GM23338 (cell line): ENCODE results near the gene TMED3. TPM values are rescaled to one million over a fixed set of nuclear protein-coding genes. Genes with fewer than 3 reads are reported as not detected.

Source experiments
- ATAC-seq: fragments of 200-7000 bp; cut with Tn5 transposase; 3 replicates; pipeline ENCODE4 v1.9.1; 2020
- DNase-seq: peaks from one replicate; pipeline ENCODE4 v3.0.0-alpha.2; 2015; ENCODE audit warnings: low spot score
- H2AFZ ChIP-seq: fragments of 200-600 bp; sonication (generic); 2 replicates; pipeline ENCODE4 v1.8.0; 2016; ENCODE audit warnings: antibody characterized with exemption, mild to moderate bottlenecking, moderate library complexity
- H3F3A ChIP-seq: fragments of 200-600 bp; sonication (generic); replicated peaks from 2 replicates; pipeline ENCODE4 v1.8.0; 2017; ENCODE audit warnings: antibody characterized with exemption, mixed run types, low read depth
- H3K27ac ChIP-seq: fragments of 200-600 bp; sonication (generic); 2 replicates; pipeline ENCODE4 v1.6.1; 2016; ENCODE audit warnings: low read depth
- H3K27me3 ChIP-seq: fragments of 200-600 bp; sonication (generic); 2 replicates; pipeline ENCODE4 v1.8.0; 2016; ENCODE audit warnings: mild to moderate bottlenecking, mixed run types, moderate library complexity; ENCODE audit not compliant: insufficient read depth
- H3K36me3 ChIP-seq: fragments of 200-600 bp; sonication (generic); 2 replicates; pipeline ENCODE4 v1.8.0; 2016; ENCODE audit warnings: mild to moderate bottlenecking; ENCODE audit not compliant: insufficient read depth
- H3K4me1 ChIP-seq: fragments of 200-600 bp; sonication (generic); 2 replicates; pipeline ENCODE4 v1.8.0; 2016; ENCODE audit warnings: mild to moderate bottlenecking, moderate library complexity; ENCODE audit not compliant: insufficient read depth
- H3K4me2 ChIP-seq: fragments of 200-600 bp; sonication (generic); 2 replicates; pipeline ENCODE4 v1.7.1; 2017; ENCODE audit warnings: mixed run types
- H3K4me3 ChIP-seq: fragments of 200-600 bp; sonication (generic); 2 replicates; pipeline ENCODE4 v1.6.1; 2016; ENCODE audit warnings: mixed run types
- H3K79me2 ChIP-seq: fragments of 200-600 bp; sonication (generic); replicated peaks from 2 replicates; pipeline ENCODE4 v1.8.0; 2017; ENCODE audit warnings: mild to moderate bottlenecking; ENCODE audit not compliant: insufficient read depth
- H3K9me2 ChIP-seq: fragments of 200-600 bp; sonication (generic); 2 replicates; pipeline ENCODE4 v1.8.0; 2017; ENCODE audit not compliant: insufficient read depth
- H4K20me1 ChIP-seq: fragments of 200-600 bp; sonication (generic); replicated peaks from 2 replicates; pipeline ENCODE4 v1.8.0; 2017; ENCODE audit warnings: mild to moderate bottlenecking; ENCODE audit not compliant: insufficient read depth
- H3K27ac Mint-ChIP-seq: 2 replicates; pipeline ENCODE4 v1.8.0; 2020; ENCODE audit warnings: inconsistent platforms, mild to moderate bottlenecking, moderate library complexity, mixed read lengths
- H3K27me3 Mint-ChIP-seq: 3 replicates; pipeline ENCODE4 v1.8.0; 2022; ENCODE audit warnings: low read depth, mild to moderate bottlenecking, moderate library complexity, mixed read lengths, inconsistent platforms; ENCODE audit not compliant: insufficient read depth, poor library complexity
- H3K36me3 Mint-ChIP-seq: 3 replicates; pipeline ENCODE4 v1.8.0; 2021; ENCODE audit warnings: low read depth, mild to moderate bottlenecking, inconsistent platforms, moderate library complexity, mixed read lengths
- H3K4me1 Mint-ChIP-seq: 3 replicates; pipeline ENCODE4 v1.8.0; 2020; ENCODE audit warnings: mild to moderate bottlenecking, inconsistent platforms, mixed read lengths
- H3K4me3 Mint-ChIP-seq: 3 replicates; pipeline ENCODE4 v1.8.0; 2021; ENCODE audit warnings: moderate library complexity, mild to moderate bottlenecking, inconsistent platforms, mixed read lengths
- H3K9me3 Mint-ChIP-seq: 3 replicates; pipeline ENCODE4 v1.8.0; 2020; ENCODE audit warnings: moderate library complexity, mild to moderate bottlenecking, inconsistent platforms, mixed read lengths
- CREB1 ChIP-seq: fragments of 250-450 bp; sonication (Bioruptor Pico); IDR thresholded peaks from 2 replicates; pipeline ENCODE4 v1.5.0; 2020; ENCODE audit warnings: low read depth, mild to moderate bottlenecking, moderate library complexity
- CTCF ChIP-seq, 2 experiments: fragments of 200-600 bp in 1 of 2; sonication (generic) in 1 of 2; conservative IDR thresholded peaks; 2 replicates each; pipeline versions ENCODE4 v1.5.1 to v1.6.1; 2016 to 2017; ENCODE audit warnings: antibody characterized with exemption in 2 of 2, low read depth in 2 of 2, mild to moderate bottlenecking in 2 of 2, moderate library complexity in 1 of 2
- ETS1 ChIP-seq: IDR thresholded peaks from 2 replicates; pipeline ENCODE4 v1.6.1; 2016; ENCODE audit warnings: antibody characterized with exemption
- EZH2 ChIP-seq: fragments of 200-600 bp; sonication (generic); IDR thresholded peaks from one replicate; pipeline ENCODE4 v1.8.0; 2017; ENCODE audit warnings: antibody characterized with exemption, mild to moderate bottlenecking, low read depth; ENCODE audit not compliant: unreplicated experiment
- EZH2phosphoT487 ChIP-seq: fragments of 200-600 bp; sonication (generic); IDR thresholded peaks from one replicate; pipeline ENCODE4 v1.8.1; 2018; ENCODE audit warnings: antibody characterized with exemption; ENCODE audit not compliant: unreplicated experiment
- JUNB ChIP-seq: IDR thresholded peaks from one replicate; pipeline ENCODE4 v1.6.1; 2016; ENCODE audit warnings: antibody characterized with exemption; ENCODE audit not compliant: unreplicated experiment
- NANOG ChIP-seq: IDR thresholded peaks from 2 replicates; pipeline ENCODE4 v1.6.1; 2016; ENCODE audit warnings: antibody characterized with exemption, borderline replicate concordance
- POLR2AphosphoS5 ChIP-seq: IDR thresholded peaks from 2 replicates; pipeline ENCODE4 v1.6.1; 2016; ENCODE audit warnings: antibody characterized with exemption, low read depth
- REST ChIP-seq: IDR thresholded peaks from one replicate; pipeline ENCODE4 v1.6.1; 2018; ENCODE audit warnings: antibody characterized with exemption; ENCODE audit not compliant: unreplicated experiment
- STAT1 ChIP-seq: IDR thresholded peaks from one replicate; pipeline ENCODE4 v1.6.1; 2016; ENCODE audit warnings: antibody characterized with exemption; ENCODE audit not compliant: unreplicated experiment
- ZNF114 ChIP-seq: fragments of 250-450 bp; sonication (Bioruptor Pico); IDR thresholded peaks from 2 replicates; pipeline ENCODE4 v1.5.0; 2020; ENCODE audit warnings: mild to moderate bottlenecking, moderate library complexity
- ZNF331 ChIP-seq: fragments of 250-450 bp; sonication (Bioruptor Pico); IDR thresholded peaks from 2 replicates; pipeline ENCODE4 v1.5.0; 2020; ENCODE audit warnings: low read depth, mild to moderate bottlenecking, moderate library complexity
- ZNF462 ChIP-seq: fragments of 250-450 bp; sonication (Bioruptor Pico); IDR thresholded peaks from 2 replicates; pipeline ENCODE4 v1.5.0; 2020; ENCODE audit warnings: mild to moderate bottlenecking, moderate library complexity
- polyA plus RNA-seq: library from polyadenylated mRNA; unstranded; fragments of >200 nt; fragmentation: Nextera tagmentation; extraction: Ambion mirVana; gene quantifications from 2 replicates; pipeline ENCODE4 v1.2.1, GENCODE V29; 2016
- total RNA-seq: library from RNA; depleted of rRNA; stranded (reverse); fragments of >200 nt; shearing (Covaris generic); gene quantifications from 2 replicates; pipeline ENCODE4 v1.2.3, GENCODE V29; 2014

The TMED3 gene
- total and polyA plus RNA-seq, 2 experiments from 2014 or later: 33.7 to 49.2 TPM

- no peak for TF ChIP-seq ETS1
Measured at GRCh38 chr15:79321876-79322275, 11.0 kb downstream of the TMED3 start (continued).

- no peaks in the 10 kb centered on the region for H3K9me2 ChIP-seq
- H2AFZ ChIP-seq: no peak overlapping the region
- H3K36me3 Mint-ChIP-seq: peaks cover 54% of the 10 kb centered on the region
- no peaks in the 10 kb centered on the region for H3F3A ChIP-seq
- DNase-seq (no peak), ATAC-seq (no peak)
- H3K27me3 Mint-ChIP-seq: no peaks in the 10 kb centered on the region
- H3K4me2 ChIP-seq: no peak overlapping the region
- no peaks in the 10 kb centered on the region for H3K4me1 ChIP-seq
- H3K4me3 Mint-ChIP-seq: no peak overlapping the region
- no peak overlapping the region for H3K27ac ChIP-seq
- H3K27me3 ChIP-seq: no peaks in the 10 kb centered on the region
- no peaks in the 10 kb centered on the region for H3K4me1 Mint-ChIP-seq
- peaks cover 12% of the 10 kb centered on the region; the same call in 1 of the 2 replicates for H3K79me2 ChIP-seq
- no peak overlapping the region for H3K4me3 ChIP-seq
- H3K9me3 Mint-ChIP-seq: peaks cover 4% of the 10 kb centered on the region; the same call in 2 of the 3 replicates
- H3K27ac Mint-ChIP-seq: no peak overlapping the region
- 0 out of 2 replicates have a peak, but pooled peaks cover 6% of the 10 kb centered on the region for H4K20me1 ChIP-seq
- peaks cover 28% of the 10 kb centered on the region for H3K36me3 ChIP-seq
- TF ChIP-seq CTCF (conservative IDR thresholded peaks at IDR 0.05; ENCODE audit: low read depth in 2 of 2) (no peak), ZNF331 (no peak), STAT1 (no peak), NANOG (no peak), REST (no peak), EZH2 (no peak), ZNF462 (CRISPR knock-in tag) (no peak), CREB1 (no peak), JUNB (no peak), EZH2phosphoT487 (no peak), ZNF114 (CRISPR knock-in tag) (no peak), POLR2AphosphoS5 (no peak)
Measured at GRCh38 chr15:79322306-79322705, 11.4 kb downstream of the TMED3 start.
